Effector CD4-positive, alpha-beta T cell (primary cell): ENCODE results near the gene CEP95.
A peak's percentile ranks its signal among the peaks of the same experiment; 100 is the strongest.

Source experiments
- DNase-seq: peaks from one replicate; pipeline ENCODE4 v3.0.0-alpha.2; 2020

The CEP95 gene

DNA sequence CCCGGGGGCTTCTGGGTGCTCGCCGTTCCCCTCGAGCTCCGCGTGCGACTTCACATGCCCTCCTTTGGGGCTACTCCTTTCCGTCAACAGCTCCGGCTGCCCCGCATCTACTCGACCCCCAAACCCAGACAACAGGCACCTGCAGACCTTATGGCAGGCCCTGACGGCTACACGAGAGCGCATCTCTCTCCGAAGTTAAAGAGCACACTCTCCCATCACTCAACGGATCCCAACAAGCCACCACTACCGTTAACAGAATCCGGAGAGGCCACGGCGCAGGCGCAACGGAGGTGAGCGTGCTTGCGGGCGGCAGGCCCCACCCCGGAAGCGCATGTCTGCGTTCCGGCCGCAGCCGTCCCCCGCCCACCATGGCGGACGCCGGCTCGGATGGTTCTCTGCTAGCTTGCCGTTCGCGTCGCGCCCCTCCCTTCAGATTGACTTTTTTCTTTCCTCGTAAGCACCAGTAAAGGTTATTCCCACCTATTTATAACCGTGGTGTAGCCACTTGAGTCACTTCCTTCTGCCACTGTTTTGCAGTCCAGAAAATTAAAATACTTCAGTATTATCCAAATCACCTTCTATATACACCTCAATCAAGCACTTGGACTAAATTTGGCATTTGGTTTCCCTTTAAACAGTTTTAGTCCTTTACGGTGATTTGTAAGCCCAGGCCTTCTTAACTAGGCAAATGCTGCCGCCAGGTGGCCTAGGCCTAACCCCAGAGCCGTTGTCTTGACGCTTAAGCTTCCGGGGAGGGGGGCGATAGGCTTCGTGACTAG lies 9.8 kb upstream of the CEP95 start, which contains the start of gene POLG2:
Gene POLG2 (minus strand): TSS at position 269 of the 779 bp plus-strand sequence. CDS start 86 bp downstream, at position 183.
- DNase-seq: peak; percentile 95

DNA sequence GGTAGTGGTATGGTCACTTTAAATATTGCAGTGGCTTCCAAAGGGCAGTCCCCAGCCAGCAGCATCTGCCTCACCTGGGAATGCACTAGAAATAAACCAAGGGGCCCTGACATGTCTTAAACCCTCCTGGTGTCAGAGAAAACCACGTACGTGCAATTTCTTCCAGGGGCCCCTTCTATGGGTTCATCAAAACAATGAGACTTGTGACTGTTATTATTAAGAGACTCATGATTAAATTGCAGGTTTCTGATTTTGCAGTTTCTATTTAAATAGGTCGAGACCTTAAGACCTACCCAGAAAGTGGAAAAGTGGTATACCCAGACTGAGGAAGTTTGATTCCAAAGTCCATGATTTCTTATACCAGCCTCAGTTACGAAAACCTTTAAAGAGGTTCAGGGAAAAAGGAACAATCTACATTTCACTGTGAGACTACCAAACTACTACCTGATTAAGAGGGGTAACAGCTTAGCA lies 9.2 kb upstream of the CEP95 start:
- DNase-seq: no peak

DNA sequence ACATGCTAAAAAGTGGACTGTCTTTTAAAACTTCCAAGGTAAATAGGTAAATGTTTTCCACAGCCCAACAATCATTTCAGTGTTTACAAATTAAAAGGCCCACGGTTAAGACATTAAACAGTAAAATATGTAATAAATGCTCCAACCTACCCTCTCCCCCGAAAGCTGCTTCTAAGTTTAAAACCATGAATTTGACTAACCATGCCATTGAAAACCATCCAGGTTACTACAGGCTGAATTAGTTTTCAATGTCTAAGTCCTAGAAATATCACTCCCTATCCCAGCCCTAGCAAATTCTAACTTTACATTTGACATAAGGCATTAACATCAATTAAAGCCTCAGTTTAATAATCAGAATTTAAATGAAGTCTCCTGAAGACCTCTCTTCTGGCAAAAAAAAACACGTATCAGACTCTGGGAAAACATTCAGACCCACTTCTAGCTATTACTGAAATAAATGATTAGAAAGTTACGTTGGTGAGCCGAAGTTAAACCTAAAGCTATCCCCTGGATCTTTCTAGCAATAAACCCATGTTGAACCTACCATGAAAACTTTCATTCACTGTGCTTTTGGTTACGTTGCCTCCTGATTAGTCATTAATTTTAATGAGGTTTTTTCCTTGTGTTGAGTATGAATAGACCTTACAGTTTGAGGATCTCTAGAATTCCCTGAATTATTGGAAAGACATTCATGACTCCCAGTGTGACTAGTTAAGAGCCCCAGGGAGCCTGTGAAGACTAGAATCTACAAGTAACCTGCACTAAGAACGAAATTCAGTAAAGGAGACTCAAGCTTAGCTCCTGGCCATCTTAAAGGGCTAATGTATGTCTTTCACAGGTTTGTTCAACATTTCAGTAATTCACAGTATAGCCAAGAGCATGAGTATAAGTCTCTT lies 8.2 kb upstream of the CEP95 start:
- DNase-seq: no peak

DNA sequence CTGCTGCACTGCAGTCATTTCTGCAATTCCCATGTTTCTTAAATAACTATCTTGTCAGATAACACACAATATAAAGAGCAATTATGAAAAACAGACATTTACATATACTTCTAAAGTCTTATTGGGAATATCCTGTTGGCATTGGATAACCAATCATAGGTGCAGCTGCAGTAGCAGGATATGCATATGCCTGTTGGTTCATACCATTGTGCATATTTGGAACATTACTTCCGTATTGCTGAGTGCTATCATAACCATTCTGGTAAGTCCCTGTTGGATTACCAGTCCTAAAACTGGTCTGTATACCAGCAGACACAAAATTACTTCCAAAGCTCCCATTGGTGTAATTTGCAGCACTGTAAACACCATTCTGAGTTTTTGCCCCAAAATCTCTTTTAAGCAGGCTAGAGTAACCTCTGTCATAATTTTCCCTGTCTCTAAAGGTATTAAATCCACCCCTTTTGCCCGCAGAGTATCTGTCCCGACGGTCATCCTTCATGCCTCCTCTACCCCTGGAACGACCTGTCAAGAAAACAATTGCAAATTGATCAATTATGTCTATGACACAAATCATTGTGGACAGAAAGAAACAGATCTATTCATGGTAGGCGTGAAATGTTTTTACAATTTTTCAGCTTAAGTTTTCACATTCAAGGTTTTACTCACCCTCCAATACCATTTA lies 6.8 kb upstream of the CEP95 start:
- DNase-seq: no peak

DNA sequence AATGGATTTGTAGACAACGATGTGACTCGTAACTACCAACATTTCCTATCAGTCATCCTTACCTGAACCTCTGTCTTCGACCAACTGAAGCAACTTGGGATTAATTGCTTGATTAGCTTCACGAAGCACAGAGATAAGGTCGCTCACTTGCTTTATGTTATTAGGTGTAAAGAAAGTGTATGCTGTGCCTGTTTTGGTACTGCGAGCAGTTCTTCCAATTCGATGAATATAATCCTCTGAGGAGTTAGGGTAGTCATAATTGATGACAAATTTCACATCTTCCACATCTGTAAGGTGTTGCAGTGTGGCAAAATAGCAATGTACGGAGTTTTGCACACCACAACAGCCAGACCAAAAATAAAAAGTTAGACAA lies 6.3 kb upstream of the CEP95 start:
- no peak for DNase-seq

DNA sequence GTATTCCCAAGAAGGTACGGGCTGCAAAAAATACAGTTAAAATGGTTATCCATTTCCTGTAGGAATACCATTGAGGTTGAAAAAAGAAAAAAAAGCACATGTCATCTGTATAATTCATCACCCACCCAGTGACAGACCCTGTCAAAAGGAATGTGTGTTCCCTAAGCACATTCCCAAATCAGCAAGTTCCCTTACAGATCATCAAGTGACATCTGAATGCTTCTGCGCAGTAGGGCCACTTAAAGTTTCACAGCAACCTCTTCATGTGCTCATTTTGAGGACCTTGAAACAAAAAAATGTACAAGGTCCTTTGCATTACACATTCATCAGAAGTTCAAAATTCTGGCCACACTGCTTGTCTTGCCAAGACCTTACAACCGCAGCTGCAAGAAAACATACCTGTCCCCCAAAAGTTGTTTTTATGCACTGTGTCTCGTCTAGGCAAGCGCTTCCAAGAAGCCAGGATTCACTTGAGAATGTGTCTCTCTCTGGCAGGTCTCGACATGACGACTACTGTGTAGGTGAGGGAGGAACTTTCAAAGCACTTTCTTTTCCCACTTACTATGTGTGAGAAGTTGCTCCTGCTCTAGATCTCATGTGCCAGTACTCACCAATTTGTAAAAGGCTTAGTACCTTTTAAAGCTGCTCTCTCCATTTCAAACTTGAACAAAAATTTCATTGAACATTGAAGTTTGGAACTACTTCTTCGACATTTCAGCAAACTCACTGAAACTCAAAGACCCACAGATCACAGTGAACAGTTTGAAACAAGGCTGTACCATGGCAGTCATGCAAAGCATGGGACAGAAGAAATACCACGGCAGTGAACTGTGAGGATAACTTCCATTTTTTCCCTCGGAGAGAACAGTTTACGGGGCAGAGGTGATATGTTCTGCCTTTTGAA lies 5.7 kb upstream of the CEP95 start:
- DNase-seq: no peak

DNA sequence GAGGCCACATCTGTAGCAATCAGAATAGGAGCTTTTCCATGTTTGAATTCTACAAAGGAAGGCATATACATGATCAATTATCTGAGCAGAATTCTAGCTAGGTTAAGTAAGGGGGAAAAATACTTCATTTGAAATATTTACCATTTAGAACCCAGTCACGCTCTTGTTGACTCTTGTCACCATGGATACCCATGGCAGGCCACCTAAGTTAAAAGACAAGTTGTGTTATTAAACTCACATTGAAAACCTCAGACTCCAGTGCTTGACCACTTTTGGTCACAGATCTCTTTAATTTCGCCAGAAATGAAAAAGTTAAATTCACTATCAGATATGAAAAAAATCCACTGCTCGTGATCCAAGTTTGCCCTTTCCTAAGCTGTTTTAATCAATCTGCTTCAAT lies 4.8 kb upstream of the CEP95 start:
- DNase-seq: no peak

DNA sequence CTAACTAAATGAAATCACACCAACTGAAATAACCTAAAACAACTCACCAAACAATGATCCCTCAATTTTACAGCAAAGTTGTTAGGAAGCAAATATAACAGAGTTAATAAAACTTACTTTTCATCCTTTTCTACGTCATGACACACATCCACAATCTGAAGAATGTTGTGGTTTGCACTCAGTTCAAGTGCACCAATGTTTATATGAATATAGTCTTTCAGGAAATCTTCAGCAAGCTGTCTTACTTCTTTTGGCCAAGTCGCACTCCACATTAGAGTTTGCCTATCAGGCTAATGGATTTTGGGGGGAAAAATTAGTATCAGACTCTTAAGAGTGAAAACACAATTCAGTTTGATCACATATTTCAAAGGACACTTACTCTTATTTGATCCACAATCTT lies 4.0 kb upstream of the CEP95 start:
- DNase-seq: no peak

DNA sequence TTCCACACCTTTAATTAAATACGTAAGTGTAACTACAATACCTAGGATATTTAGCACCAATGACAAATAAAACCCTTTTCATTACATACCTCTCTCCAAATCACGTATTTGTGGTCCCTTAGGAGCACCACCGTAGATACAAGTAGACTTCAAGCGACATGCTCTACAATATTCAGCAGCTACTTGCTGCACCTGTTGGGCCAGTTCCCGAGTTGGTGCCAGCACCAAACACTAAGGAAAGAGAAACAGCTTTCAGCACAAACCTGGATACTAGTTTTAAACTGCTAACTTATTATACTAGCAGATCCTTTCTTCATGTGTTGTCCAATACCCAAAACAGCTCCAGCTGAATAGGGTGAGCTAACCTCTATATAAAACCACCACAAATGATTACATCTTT lies 3.4 kb upstream of the CEP95 start:
- no peak for DNase-seq

DNA sequence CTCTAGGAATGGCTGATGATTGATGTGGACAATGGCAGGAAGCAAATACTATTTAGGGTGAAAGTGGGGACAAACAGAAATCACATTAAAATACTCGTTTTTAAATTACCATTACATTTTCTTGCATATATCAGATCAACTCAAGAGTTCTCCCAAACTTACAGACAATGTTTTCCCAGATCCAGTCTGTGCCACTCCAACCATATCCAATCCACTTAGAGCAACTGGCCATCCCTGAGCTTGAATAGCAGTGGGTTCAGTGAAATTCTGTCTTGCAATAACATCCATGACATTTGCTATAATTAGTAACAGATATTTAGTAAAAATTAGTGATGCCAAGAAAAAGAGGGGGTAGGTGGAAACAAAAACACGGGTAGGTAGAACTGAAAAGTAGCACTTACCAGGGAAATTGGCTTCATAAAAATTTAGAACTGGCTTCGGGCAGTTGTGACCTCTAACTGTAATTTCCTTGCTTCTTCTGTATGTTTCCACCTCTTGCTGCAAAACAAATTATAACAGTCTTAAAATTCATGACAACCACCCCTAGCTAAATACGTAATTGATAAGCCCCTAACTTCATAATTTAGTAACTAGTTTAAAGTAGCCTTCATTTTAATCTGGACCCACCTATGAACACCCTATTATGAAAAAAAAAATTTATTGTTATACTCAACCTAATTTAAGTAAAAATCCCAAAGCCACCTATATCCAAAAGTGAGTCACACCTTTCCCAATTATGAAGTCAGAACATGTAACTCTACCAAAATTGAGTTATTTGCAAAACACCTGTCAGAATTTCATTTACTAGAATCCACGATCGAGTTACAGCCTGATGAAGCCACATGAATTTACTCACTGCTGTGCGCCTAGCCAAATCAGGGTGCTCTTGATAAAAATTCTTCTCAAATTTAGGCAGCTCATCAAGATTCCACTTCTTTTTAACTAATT lies 2.7 kb upstream of the CEP95 start:
- DNase-seq: no peak

DNA sequence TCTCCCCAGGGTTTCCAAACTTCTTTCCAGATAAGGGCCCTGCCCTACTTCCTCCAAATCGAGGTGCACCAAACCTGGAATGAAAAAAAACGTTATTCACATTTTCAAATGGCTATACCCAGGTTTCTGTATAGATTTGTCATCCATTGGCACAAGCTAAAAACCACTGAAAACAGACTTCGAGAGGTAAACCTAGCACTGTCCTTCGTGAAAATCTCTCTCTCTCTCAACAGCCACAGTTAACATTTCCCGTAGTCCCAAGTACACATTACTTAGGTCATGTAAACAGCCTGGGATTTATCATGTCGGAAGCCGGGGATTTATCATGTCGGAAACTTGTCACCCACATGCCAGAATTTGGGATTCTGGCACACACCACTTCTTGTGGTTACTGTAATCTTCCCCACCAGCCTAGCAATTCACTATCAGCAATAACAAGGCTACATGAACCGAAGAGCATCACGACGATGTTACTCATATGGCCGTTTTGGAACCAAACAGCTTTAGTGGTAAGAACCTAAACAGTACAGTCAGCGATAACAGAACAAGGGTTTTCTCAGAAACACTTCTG lies 1.9 kb upstream of the CEP95 start:
- DNase-seq: no peak

DNA sequence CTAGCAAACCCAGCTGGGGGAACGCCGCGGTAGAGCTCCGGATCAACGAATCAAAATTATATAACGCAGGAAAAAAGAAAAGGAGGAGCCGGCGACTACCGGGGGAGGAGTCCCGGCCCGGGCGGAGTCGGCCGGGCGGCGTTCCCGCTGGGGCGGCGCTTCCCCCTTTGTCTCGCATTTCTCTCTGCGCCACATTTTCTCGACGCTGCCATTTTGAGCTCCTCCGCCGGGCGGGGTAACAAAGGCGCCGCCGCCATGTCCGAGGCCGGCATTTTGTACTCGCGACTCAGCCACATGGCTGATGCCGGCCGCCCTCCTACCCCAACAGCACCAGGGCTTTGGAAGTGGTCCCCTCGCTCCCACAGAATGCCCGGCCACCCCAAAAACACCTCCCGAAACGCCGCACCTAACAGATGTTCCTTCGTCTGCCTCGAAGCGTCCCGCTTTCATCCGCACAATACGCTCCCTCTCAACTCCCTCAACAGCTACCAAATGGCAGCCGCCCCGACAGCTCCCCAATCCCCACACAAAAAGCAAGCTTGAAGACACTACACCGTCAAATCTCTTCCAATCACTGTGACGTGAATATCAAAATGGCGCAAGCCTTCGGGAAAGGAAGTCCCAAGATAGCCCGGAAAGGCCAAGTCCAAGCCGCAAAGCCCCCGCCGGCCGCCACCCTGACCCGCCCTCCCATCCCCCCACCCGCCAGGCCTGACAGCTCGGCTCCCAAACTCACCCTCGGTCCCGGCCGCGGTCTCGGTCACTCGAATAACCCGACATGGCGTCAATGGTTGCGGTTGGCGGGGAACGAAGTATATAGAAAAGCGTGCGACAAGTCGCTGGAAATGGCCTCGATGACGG lies 1.2 kb upstream of the CEP95 start:
- DNase-seq: peak; percentile 77

DNA sequence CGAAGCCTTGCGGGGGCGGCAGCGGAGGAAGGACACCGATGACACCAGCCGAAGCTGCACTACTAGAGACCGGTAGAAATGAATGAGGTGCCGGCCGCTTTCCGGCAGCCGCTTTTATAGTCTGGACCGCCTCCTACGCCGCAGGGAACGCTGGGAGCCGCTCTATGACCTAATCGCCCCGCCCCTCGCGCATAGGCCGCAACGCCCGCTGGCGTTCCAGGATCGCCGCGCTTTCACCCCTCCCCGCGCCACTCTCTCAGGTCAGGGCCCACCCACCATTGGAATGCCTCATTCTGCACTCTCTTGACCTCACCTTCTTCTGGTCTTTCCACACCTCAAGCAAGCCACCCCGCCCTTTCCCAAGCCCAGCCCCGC lies 589 bp upstream of the CEP95 start, which contains the start of gene DDX5:
Gene DDX5 (minus strand): TSS at position 89 of the 375 bp plus-strand sequence. CDS start 170 bp downstream, outside the sequence.
- DNase-seq: peak; percentile 95

DNA sequence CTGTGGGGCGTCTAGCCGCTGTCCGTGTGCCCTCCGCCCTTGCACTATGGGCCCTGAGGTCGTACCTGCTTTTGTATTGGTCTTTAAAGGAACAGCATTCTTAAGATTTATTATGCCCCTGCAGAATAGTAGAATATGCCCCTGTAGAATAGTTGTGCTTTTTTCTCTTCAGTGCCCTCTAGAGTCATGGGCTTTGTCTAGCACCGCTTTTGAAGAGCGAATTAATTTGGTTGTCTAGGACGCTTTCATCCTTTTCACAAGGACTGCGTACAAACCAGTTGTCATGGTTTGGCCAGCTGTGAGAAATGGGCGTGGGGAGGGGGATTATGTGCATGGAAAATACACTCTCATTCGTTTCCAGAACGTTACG lies 621 bp downstream of the CEP95 start:
- peak; percentile 15 for DNase-seq

DNA sequence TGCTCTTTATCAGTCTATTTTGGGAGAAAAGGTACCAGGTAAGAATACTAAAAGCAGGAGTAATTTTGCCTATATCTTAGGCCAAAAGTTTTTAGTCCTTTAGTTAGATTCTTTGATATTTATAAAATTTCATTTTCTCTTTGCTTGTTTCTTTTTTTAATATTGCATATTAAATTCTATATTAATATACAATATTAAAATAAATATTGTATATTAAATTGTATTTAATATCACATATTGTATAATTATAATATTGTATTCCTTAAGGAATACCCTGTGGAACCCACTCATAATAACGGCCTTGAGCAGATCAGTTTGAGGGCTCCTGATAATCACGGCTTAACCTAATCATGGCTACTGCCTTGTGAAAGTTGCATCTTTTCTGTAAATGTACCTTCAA lies 1.9 kb downstream of the CEP95 start:
- DNase-seq: no peak

DNA sequence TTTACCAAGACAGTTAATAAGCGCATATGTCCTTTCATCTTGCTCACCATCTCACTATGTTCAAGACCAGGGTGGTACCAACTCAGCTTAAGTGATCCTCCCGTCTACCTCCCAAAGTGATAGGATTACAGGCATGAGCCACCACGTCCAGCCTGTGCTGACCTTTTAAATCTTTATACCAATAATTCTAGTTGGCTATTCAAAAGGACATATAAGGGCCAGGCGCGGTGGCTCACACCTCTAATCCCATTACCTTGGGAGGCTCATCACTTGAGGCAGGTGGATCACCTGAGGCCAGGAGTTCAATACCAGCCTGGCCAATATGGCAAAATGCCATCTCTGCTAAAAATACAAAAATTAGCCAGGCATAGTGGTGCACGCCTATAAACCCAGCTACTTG lies 2.4 kb downstream of the CEP95 start:
- DNase-seq: no peak

DNA sequence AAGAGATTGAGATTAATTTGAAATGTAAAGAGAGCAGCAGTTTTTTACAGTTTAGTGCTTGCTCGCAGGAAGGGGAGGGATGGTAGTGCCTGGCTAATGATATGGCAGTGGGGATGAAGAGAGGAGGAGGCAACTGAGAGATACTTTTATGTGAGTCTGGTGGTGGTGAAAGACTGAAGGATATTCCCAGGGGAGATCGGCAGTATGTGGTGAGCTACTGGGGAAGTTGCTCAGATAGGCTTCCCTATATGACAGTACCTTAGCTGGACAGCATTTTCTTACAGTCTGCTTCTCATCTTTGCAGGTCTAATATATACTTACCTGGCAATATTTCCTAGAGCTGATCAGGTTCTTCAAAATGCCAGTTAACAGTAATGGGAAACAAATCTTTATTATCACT lies 8.6 kb downstream of the CEP95 start:
- no peak for DNase-seq

DNA sequence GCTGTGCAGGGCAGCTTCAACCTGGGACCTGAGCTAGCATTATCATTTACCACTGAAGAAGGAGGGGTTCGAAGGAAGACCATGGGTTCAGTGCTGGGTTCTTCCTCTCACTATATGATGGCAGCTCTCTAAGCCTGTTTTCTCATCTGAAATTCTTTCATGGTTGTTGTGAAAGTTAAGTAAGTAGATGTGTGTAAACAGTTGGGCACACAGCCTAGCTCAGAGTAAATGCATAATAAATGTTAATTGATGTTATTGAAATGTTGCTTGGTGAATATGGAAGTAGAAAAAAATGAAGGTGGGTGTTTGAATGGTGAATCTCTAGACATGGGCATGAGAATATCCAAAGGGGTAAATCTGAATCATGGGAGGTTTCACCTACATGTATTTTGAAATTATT lies 9.1 kb downstream of the CEP95 start:
- no peak for DNase-seq

DNA sequence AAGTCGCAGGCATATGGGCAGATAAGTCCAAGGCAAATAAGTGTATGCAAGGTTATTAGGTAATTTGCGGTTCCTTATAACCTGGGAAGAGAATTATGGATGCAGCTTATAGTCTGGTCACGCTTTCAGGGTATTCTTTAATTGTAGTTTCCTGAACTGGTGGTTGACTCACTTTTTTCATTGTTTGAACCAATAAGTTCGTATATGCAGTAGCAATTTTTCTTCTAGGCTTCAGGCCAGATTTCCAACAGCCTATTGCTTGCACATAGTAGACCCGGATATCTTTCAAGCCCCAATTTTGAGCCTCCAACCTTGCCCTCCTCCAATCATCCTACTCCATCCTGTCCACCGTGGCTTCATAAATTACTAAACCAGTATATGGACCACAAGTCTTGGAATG lies 12.8 kb downstream of the CEP95 start:
- DNase-seq: no peak

DNA sequence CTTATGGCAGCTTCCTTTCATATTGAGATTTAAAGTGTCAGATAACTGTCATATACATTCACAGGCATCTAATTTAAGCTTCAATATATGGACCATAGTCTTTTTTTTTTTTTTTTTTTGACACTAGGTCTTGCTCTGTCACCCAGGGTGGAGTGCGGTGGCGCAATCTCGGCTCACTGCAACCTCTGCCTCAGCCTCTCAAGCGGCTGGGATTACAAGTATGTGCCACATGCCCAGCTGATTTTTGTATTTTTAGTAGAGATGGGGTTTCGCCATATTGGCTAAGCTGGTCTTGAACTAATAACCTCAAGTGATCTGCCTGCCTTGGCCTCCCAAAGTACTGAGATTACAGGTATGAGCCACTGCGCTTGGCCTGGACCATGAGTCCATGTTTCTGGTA lies 13.6 kb downstream of the CEP95 start:
- no peak for DNase-seq
